ENCODE measurements around the gene MYO6. TPM values are rescaled to one million over a fixed set of nuclear protein-coding genes. Genes with fewer than 3 reads are reported as not detected.

The MYO6 gene
- polyA plus RNA-seq, 3 donors: 6.2 to 11.6 (median 7.2) TPM

- H3K27ac ChIP-seq (ENCODE audit: low read depth, low read length): no peak overlapping the region
- WGBS, 3 donors: 86 to 89% (median 86%) methylated on average over 5 of the region's 5 CpGs
Observed at GRCh38 chr6:75926293-75927168, 177.5 kb downstream of the MYO6 start.

- H3K27ac ChIP-seq (ENCODE audit: low read depth, low read length): no peak overlapping the region
Observed at GRCh38 chr6:75931011-75931680, 182.1 kb downstream of the MYO6 start.

GRCh38 chr6:75932067-75932466 lies 183.0 kb downstream of the MYO6 start:
- WGBS, 3 donors: 31 to 56% (median 54%) methylated on average over 5 of the region's 5 CpGs
- H3K27ac ChIP-seq (ENCODE audit: low read depth, low read length): no peak overlapping the region

More at GRCh38 chr6:75931011-75931680, 182.1 kb downstream of the MYO6 start:
- 65 to 84% (median 67%) methylated on average over 11 of the region's 11 CpGs for WGBS, 3 donors

GRCh38 chr6:75933387-75933975 lies 184.4 kb downstream of the MYO6 start:
- no peak overlapping the region for H3K27ac ChIP-seq (ENCODE audit: low read depth, low read length)
- 64 to 83% (median 83%) methylated on average over 7 of the region's 7 CpGs for WGBS, 3 donors

GRCh38 chr6:75934643-75935472 lies 185.8 kb downstream of the MYO6 start:
- WGBS, 3 donors: 4 to 6% (median 5%) methylated on average over 31 to 32 of the region's 32 CpGs

GRCh38 chr6:75935473-75935793 lies 186.4 kb downstream of the MYO6 start:
- WGBS, 3 donors: 34 to 62% (median 37%) methylated on average over 12 of the region's 12 CpGs

More at GRCh38 chr6:75934643-75935472, 185.8 kb downstream of the MYO6 start:
- H3K27ac ChIP-seq (ENCODE audit: low read depth, low read length): no peak overlapping the region

GRCh38 chr6:75936682-75937081 lies 187.6 kb downstream of the MYO6 start:
- 81 to 85% (median 84%) methylated on average over 3 of the region's 3 CpGs for WGBS, 3 donors
- H3K27ac ChIP-seq (ENCODE audit: low read depth, low read length): no peak overlapping the region

More at GRCh38 chr6:75935473-75935793, 186.4 kb downstream of the MYO6 start:
- no peak overlapping the region for H3K27ac ChIP-seq (ENCODE audit: low read depth, low read length)

GRCh38 chr6:75937846-75938245 lies 188.8 kb downstream of the MYO6 start:
- WGBS, 3 donors: 50 to 73% (median 64%) methylated on average over 2 of the region's 2 CpGs
- no peak overlapping the region for H3K27ac ChIP-seq (ENCODE audit: low read depth, low read length)

- WGBS, 3 donors: 52 to 66% (median 64%) methylated on average over 4 of the region's 4 CpGs
Observed at GRCh38 chr6:75940564-75940963, 191.5 kb downstream of the MYO6 start.

GRCh38 chr6:75941509-75941908 lies 192.5 kb downstream of the MYO6 start:
- WGBS, 3 donors: 40 to 43% (median 41%) methylated on average over 1 of the region's 1 CpG
- no peak overlapping the region for H3K27ac ChIP-seq (ENCODE audit: low read depth, low read length)

More at GRCh38 chr6:75940564-75940963, 191.5 kb downstream of the MYO6 start:
- no peak overlapping the region for H3K27ac ChIP-seq (ENCODE audit: low read depth, low read length)

GRCh38 chr6:75943381-75943780 lies 194.3 kb downstream of the MYO6 start:
- WGBS, 3 donors: 86 to 91% (median 89%) methylated on average over 2 of the region's 2 CpGs

GRCh38 chr6:75946146-75946831 lies 197.2 kb downstream of the MYO6 start:
- no peak overlapping the region for H3K27ac ChIP-seq (ENCODE audit: low read depth, low read length)
- WGBS, 3 donors: 32 to 61% (median 58%) methylated on average over 4 of the region's 4 CpGs

More at GRCh38 chr6:75943381-75943780, 194.3 kb downstream of the MYO6 start:
- no peak overlapping the region for H3K27ac ChIP-seq (ENCODE audit: low read depth, low read length)

GRCh38 chr6:75947935-75948334 lies 198.9 kb downstream of the MYO6 start:
- no peak overlapping the region for H3K27ac ChIP-seq (ENCODE audit: low read depth, low read length)
- WGBS, 3 donors: 72 to 90% (median 85%) methylated on average over 5 of the region's 5 CpGs

GRCh38 chr6:75952128-75952527 lies 203.1 kb downstream of the MYO6 start:
- H3K27ac ChIP-seq (ENCODE audit: low read depth, low read length): no peak overlapping the region
- WGBS, 3 donors: 32 to 66% (median 37%) methylated on average over 3 of the region's 3 CpGs

GRCh38 chr6:75963569-75963968 lies 214.5 kb downstream of the MYO6 start:
- H3K27ac ChIP-seq (ENCODE audit: low read depth, low read length): no peak overlapping the region
- 95 to 97% (median 96%) methylated on average over 1 of the region's 1 CpG for WGBS, 3 donors

GRCh38 chr6:75968143-75968542 lies 219.1 kb downstream of the MYO6 start:
- no peak overlapping the region for H3K27ac ChIP-seq (ENCODE audit: low read depth, low read length)
